Measurements from ENCODE around the gene CSHL1. TPM values are rescaled to one million over a fixed set of nuclear protein-coding genes. Genes with fewer than 3 reads are reported as not detected.
A peak's percentile ranks its signal among the peaks of the same experiment; 100 is the strongest.

Gene CSHL1
- not detected in 2 replicates for total RNA-seq (2014; rRNA removed; shearing (Covaris generic))

GRCh38 chr17:63911041-63911635, at the start of gene CSHL1:
CSHL1 (minus strand) TSS chr17:63911258; CDS start chr17:63911196, 62 bp downstream.
- no peak for DNase-seq (ENCODE audit: low read depth)

GRCh38 chr17:63960430-63960829, 49.4 kb upstream of the CSHL1 start:
- no peak for DNase-seq (ENCODE audit: low read depth)

GRCh38 chr17:63960006-63960405, 48.9 kb upstream of the CSHL1 start:
- DNase-seq (ENCODE audit: low read depth), result no peak

- DNase-seq (ENCODE audit: low read depth), result no peak
Measured at GRCh38 chr17:63956296-63956920, 45.4 kb upstream of the CSHL1 start.

- no peak for DNase-seq (ENCODE audit: low read depth)
Measured at GRCh38 chr17:63955791-63956190, 44.7 kb upstream of the CSHL1 start.

- DNase-seq (ENCODE audit: low read depth), result no peak
Measured at GRCh38 chr17:63955232-63955631, 44.2 kb upstream of the CSHL1 start.

GRCh38 chr17:63954402-63955063, 43.5 kb upstream of the CSHL1 start:
- DNase-seq (ENCODE audit: low read depth), result no peak

- DNase-seq (ENCODE audit: low read depth), result no peak
Measured at GRCh38 chr17:63950940-63951907, 40.2 kb upstream of the CSHL1 start.

GRCh38 chr17:63949576-63950250, 38.7 kb upstream of the CSHL1 start:
- no peak for DNase-seq (ENCODE audit: low read depth)

- DNase-seq (ENCODE audit: low read depth), result no peak
Measured at GRCh38 chr17:63948521-63948920, 37.5 kb upstream of the CSHL1 start.

GRCh38 chr17:63947711-63948330, 36.8 kb upstream of the CSHL1 start:
- DNase-seq (ENCODE audit: low read depth), result no peak

GRCh38 chr17:63946440-63947363, 35.6 kb upstream of the CSHL1 start:
- DNase-seq (ENCODE audit: low read depth), result peak; percentile 59

GRCh38 chr17:63945784-63946439, 34.9 kb upstream of the CSHL1 start:
- no peak for DNase-seq (ENCODE audit: low read depth)

- no peak for DNase-seq (ENCODE audit: low read depth)
Measured at GRCh38 chr17:63944736-63945499, 33.9 kb upstream of the CSHL1 start.

- DNase-seq (ENCODE audit: low read depth), result no peak
Measured at GRCh38 chr17:63943745-63944144, 32.7 kb upstream of the CSHL1 start.

- DNase-seq (ENCODE audit: low read depth), result no peak
Measured at GRCh38 chr17:63942309-63942985, 31.4 kb upstream of the CSHL1 start.

GRCh38 chr17:63941751-63942150, 30.7 kb upstream of the CSHL1 start:
- DNase-seq (ENCODE audit: low read depth), result no peak

GRCh38 chr17:63941162-63941561, 30.1 kb upstream of the CSHL1 start:
- DNase-seq (ENCODE audit: low read depth), result no peak

All from Daoy (cell line).